Activated CD8-positive, alpha-beta T cell treated with anti-CD3 and anti-CD28 coated beads for 36 hours (primary cell): ENCODE measurements around the gene CCDC12. TPM values are rescaled to one million over a fixed set of nuclear protein-coding genes. Genes with fewer than 3 reads are reported as not detected.

Experiments
- ATAC-seq: fragments of 200-7000 bp; cut with Tn5 transposase; one replicate; pipeline ENCODE4 v1.10.0; 2021; ENCODE audit warnings: mild to moderate bottlenecking, moderate library complexity
- CTCF ChIA-PET: fragments of 350-600 bp; sonication (Branson Sonifier 250); formaldehyde crosslinking; loops from one replicate; lab custom pipeline; 2021; ENCODE audit warnings: antibody characterized with exemption; lab: Charles Lee
- POLR2A ChIA-PET: fragments of 350-600 bp; sonication (Branson Sonifier 250); formaldehyde crosslinking; loops from one replicate; lab custom pipeline; 2021; ENCODE audit warnings: antibody characterized with exemption; lab: Charles Lee
- DNase-seq: peaks from one replicate; pipeline ENCODE4 v3.0.0-alpha.2; 2020
- H3K27ac Mint-ChIP-seq: one replicate; pipeline ENCODE4 v1.8.0; 2021; ENCODE audit warnings: mild to moderate bottlenecking, mixed read lengths
- H3K27me3 Mint-ChIP-seq: one replicate; pipeline ENCODE4 v1.8.0; 2021; ENCODE audit warnings: mixed read lengths
- H3K36me3 Mint-ChIP-seq: one replicate; pipeline ENCODE4 v1.8.0; 2021; ENCODE audit warnings: low read depth, mixed read lengths
- H3K4me1 Mint-ChIP-seq: one replicate; pipeline ENCODE4 v1.8.0; 2021; ENCODE audit warnings: low read depth, mixed read lengths
- H3K4me3 Mint-ChIP-seq: one replicate; pipeline ENCODE4 v1.8.0; 2021; ENCODE audit warnings: mild to moderate bottlenecking, moderate library complexity, mixed read lengths
- H3K9me3 Mint-ChIP-seq: one replicate; pipeline ENCODE4 v1.8.0; 2021; ENCODE audit warnings: mixed read lengths
- intact Hi-C: fragments of 100-400 bp; cut with micrococcal nuclease; formaldehyde crosslinking; loops from one replicate; pipeline ENCODE4 v1.10.0; 2022
- total RNA-seq, 2 experiments: library from RNA; stranded (reverse); gene quantifications; one replicate each; pipeline ENCODE4 v1.2.3, GENCODE V29; 2021
- TF ChIP-seq, protein P1 (sequence below): fragments of 200-600 bp; IDR thresholded peaks from one replicate; pipeline ENCODE4 v1.8.0; 2022; ENCODE audit warnings: antibody characterized with exemption, mild to moderate bottlenecking

The CCDC12 gene
- total RNA-seq, 2 experiments from 2014 or later, result 51.2 to 51.6 TPM

DNA sequence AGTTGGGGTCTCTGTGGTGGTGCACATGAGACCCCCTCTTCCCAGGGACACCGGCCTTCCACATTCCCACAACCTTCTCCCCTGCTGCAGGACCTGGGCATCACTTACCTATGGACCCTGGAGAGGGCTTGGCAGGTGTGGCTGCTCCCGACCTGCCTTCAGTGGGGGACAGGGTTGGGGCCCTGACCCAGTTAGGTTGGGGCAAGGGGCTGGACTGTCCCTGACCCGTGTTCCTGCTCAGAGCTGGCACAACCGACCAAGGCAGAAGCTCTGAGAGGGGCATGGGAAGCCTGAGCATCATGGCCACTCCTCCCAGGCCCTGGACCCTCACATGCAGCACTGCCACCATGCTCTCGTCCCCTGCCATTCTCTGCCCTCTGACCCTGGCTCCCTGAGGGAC is 9.0 kb upstream of the CCDC12 start:
- TF ChIP-seq, protein P1, sequence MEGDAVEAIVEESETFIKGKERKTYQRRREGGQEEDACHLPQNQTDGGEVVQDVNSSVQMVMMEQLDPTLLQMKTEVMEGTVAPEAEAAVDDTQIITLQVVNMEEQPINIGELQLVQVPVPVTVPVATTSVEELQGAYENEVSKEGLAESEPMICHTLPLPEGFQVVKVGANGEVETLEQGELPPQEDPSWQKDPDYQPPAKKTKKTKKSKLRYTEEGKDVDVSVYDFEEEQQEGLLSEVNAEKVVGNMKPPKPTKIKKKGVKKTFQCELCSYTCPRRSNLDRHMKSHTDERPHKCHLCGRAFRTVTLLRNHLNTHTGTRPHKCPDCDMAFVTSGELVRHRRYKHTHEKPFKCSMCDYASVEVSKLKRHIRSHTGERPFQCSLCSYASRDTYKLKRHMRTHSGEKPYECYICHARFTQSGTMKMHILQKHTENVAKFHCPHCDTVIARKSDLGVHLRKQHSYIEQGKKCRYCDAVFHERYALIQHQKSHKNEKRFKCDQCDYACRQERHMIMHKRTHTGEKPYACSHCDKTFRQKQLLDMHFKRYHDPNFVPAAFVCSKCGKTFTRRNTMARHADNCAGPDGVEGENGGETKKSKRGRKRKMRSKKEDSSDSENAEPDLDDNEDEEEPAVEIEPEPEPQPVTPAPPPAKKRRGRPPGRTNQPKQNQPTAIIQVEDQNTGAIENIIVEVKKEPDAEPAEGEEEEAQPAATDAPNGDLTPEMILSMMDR, result no peak

DNA sequence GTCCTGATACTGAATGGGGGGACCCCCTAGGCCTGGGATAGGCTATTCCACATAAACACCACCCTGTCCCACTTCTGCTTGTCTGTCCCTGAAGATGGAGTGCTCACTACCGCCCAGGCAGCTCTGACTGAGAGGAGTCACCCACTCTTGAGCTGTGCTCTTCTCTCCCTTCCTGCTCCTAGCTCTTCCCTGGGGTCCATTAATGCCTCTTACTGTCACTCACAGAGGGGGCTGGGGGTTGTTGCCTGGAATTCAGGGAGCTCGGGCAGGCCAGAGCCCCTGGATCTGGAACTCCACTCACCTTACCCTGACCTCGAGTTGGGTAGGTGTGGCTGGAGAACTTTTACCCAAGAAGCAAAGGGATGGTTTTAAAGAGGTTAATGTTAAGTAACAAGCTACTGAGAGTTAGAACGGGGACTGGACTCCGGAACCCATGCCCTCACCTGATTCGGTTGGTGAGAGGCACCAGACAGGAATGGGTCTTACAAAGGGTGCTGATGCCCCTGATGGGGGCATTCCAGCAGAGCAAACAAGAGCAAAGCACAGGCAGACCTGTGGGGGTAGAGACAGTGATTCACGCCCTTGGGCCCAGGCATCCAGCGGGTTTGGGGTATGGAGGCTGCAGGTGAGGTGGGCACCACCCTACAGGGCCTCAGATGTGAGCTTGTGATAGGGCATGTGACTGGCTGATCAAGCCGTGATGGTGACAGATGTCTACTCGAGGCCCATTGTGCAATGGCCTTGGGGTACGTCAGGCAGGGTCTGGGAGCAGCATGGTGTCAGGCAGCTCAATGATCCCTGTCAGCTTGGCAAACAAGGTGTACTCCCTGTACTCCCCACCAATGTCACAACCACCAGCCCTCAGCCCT is 8.3 kb upstream of the CCDC12 start:
- CTCF ChIA-PET, result interaction anchor here (1.0 kb wide), 1 partner anchor 13 kb away, joined by 3 read pairs; no protein-coding TSS in a partner anchor
- Mint-ChIP-seq H3K9me3 (no peaks in the 10 kb centered on the region), H3K4me3 (no peak overlapping the region), H3K27ac (peak overlapping the region; percentile 46), H3K27me3 (no peaks in the 10 kb centered on the region), H3K36me3 (peaks cover 12% of the 10 kb centered on the region), H3K4me1 (peaks cover 73% of the 10 kb centered on the region)
- POLR2A ChIA-PET, result interaction anchor here (1.4 kb wide), 1 partner anchor 8 kb away, joined by 6 read pairs; no protein-coding TSS in a partner anchor
- DNase-seq, result no peak
- TF ChIP-seq, protein P1, result no peak
- intact Hi-C loops, result no loop called here
- no peak for ATAC-seq

More for the DNA sequence above, 9.0 kb upstream of the CCDC12 start:
- intact Hi-C loops, result no loop called here
- DNase-seq, result no peak
- no peaks in the 10 kb centered on the region for H3K27me3 Mint-ChIP-seq
- H3K27ac Mint-ChIP-seq, result peak overlapping the region; percentile 39
- H3K4me3 Mint-ChIP-seq, result no peak overlapping the region
- no peaks in the 10 kb centered on the region for H3K9me3 Mint-ChIP-seq
- peaks cover 78% of the 10 kb centered on the region for H3K4me1 Mint-ChIP-seq
- ATAC-seq, result no peak
- H3K36me3 Mint-ChIP-seq, result peaks cover 19% of the 10 kb centered on the region
- ChIA-PET POLR2A (interaction anchor here (1.4 kb wide), 1 partner anchor 8 kb away, joined by 6 read pairs; no protein-coding TSS in a partner anchor), CTCF (no interaction called here)

DNA sequence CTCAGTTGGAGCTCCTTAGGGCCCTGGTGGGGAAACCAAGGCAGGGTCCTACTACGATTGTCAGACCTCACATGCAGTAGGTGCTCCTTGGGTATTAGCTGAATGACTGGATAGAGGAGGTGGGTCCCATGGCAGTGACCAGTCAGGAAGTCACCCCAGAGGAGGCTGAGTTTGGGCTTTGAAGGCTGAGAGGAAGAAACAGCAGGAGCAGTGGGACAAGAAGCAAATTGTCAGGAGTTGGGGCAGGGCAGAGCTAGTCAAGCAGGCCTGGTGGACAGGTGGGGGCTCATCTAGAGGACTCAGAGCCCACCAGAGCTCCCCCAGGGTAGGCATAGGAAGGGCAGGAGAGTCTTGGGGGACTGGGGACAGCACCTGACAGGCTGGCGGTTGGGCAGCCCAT is 6.0 kb upstream of the CCDC12 start:
- Mint-ChIP-seq H3K4me1 (peaks cover 67% of the 10 kb centered on the region), H3K9me3 (no peaks in the 10 kb centered on the region), H3K27me3 (no peaks in the 10 kb centered on the region), H3K4me3 (no peak overlapping the region), H3K27ac (peak overlapping the region; percentile 63), H3K36me3 (peaks cover 5% of the 10 kb centered on the region)
- TF ChIP-seq, protein P1, result no peak
- ATAC-seq, result no peak
- CTCF ChIA-PET, result interaction anchor here (1.1 to 1.9 kb wide), 3 partner anchors 16 to 60 kb away, joined by 3 to 13 read pairs (median 3); no protein-coding TSS in a partner anchor
- intact Hi-C loops, result no loop called here
- POLR2A ChIA-PET, result interaction anchor here (1.0 to 6.1 kb wide), 7 partner anchors 15 to 28 kb away, joined by 3 to 40 read pairs (median 4); no protein-coding TSS in a partner anchor
- no peak for DNase-seq

DNA sequence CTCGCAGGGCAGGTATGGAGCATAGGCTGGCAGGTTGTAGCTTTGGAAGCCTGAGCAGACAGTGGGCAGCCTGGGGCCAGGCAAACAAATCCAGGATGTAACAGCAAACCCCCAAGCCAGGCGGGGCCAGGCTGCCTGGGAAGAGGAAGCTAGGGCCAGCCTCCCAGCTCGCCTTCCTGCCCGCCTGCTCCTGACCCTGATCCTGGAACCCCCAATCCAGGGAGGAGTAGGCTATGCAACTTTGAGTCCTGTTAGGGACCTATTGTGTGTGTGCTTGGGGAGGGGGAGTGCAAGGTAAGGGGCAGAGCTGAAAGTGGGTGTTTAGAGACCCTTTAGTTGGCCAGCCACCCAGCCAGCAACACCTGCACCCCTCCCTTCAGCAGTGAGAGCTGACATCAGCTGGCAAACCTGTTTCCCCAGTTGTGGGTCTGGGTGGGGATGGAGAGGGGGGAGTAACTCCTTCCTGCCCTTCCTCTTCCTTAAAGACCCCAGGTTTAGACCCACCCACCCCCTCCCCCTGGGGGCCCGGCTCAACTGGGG is 5.5 kb upstream of the CCDC12 start:
- ChIA-PET POLR2A (interaction anchor here (0.7 to 6.1 kb wide), 10 partner anchors 8 to 38 kb away, joined by 3 to 40 read pairs (median 4); no protein-coding TSS in a partner anchor), CTCF (interaction anchor here (1.1 to 1.9 kb wide), 3 partner anchors 16 to 58 kb away, joined by 3 to 13 read pairs (median 3); no protein-coding TSS in a partner anchor)
- Mint-ChIP-seq H3K36me3 (peaks cover 5% of the 10 kb centered on the region), H3K4me3 (no peak overlapping the region), H3K27me3 (no peaks in the 10 kb centered on the region), H3K9me3 (no peaks in the 10 kb centered on the region), H3K4me1 (peaks cover 64% of the 10 kb centered on the region), H3K27ac (no peak overlapping the region)
- TF ChIP-seq, protein P1, result no peak
- DNase-seq (no peak), ATAC-seq (no peak)
- intact Hi-C loops, result no loop called here
